ENCODE measurements around the gene SLC5A10. TPM values are rescaled to one million over a fixed set of nuclear protein-coding genes. Genes with fewer than 3 reads are reported as not detected.

SLC5A10 gene
- total RNA-seq, 1 experiment from 2014 or later: not detected

GRCh38 chr17:19014628-19015215, 62.8 kb downstream of the SLC5A10 start:
- no peaks in the 10 kb centered on the region; a peak in 1 of 7 replicates for H3K36me3 Mint-ChIP-seq (ENCODE audit: insufficient read depth in 1 of 3, low read depth in 3 of 3)
- no peak for TF ChIP-seq CTCF (conservative IDR thresholded peaks at IDR 0.05)
- H3K27me3 ChIP-seq (ENCODE audit: insufficient read depth, low read length): no peaks in the 10 kb centered on the region; the same call in 1 of the 2 replicates
- no peak overlapping the region for H2BK20ac ChIP-seq (ENCODE audit: low read depth, low read length, poor library complexity, severe bottlenecking)
- H3K79me1 ChIP-seq (ENCODE audit: insufficient read depth, low read depth, low read length, poor library complexity, severe bottlenecking): no peaks in the 10 kb centered on the region
- H4K5ac ChIP-seq (ENCODE audit: insufficient read length, low read depth, low read length): no peak overlapping the region
- H3K14ac ChIP-seq (ENCODE audit: insufficient read depth, low read length): no peak overlapping the region; the same call in 1 of the 2 replicates
- H4K20me1 ChIP-seq (ENCODE audit: control insufficient read depth, insufficient read depth, insufficient read length): no peaks in the 10 kb centered on the region
- no peak overlapping the region for H3K23ac ChIP-seq (ENCODE audit: insufficient read length, low read depth, low read length)
- H3K56ac ChIP-seq (ENCODE audit: insufficient read length, low read depth, low read length): no peak overlapping the region
- no peak overlapping the region for H3T11ph ChIP-seq (ENCODE audit: low read length)
- H2BK12ac ChIP-seq (ENCODE audit: insufficient read length, low read depth, low read length): no peak overlapping the region
- no peak for DNase-seq
- no peaks in the 10 kb centered on the region for H3K79me2 ChIP-seq (ENCODE audit: insufficient read depth, low read length)
- H3K4me3 Mint-ChIP-seq: no peak overlapping the region
- H3K27me3 Mint-ChIP-seq (ENCODE audit: low read depth): peaks cover 8% of the 10 kb centered on the region
- H2AFZ ChIP-seq (ENCODE audit: low read length): no peak overlapping the region
- no peak overlapping the region for H2AK5ac ChIP-seq (ENCODE audit: insufficient read length, low read length)
- no peaks in the 10 kb centered on the region for H3K4me1 ChIP-seq (ENCODE audit: insufficient read depth, low read length)
- H3K9me3 Mint-ChIP-seq: no peaks in the 10 kb centered on the region
- H3K18ac ChIP-seq (ENCODE audit: insufficient read length, low read depth, low read length): no peak overlapping the region
- no peak overlapping the region for H3K9ac ChIP-seq (ENCODE audit: extremely low read depth, insufficient read length, low read length)
- no peak overlapping the region for H4K91ac ChIP-seq (ENCODE audit: insufficient read length, low read depth, low read length)
- no peaks in the 10 kb centered on the region for H3K23me2 ChIP-seq (ENCODE audit: insufficient read length, low read depth, low read length, poor library complexity, severe bottlenecking)
- WGBS (ENCODE audit: extremely low coverage, insufficient read length, low lambda C conversion rate): no CpG with 5 or more reads among the region's 29 CpGs
- no peak overlapping the region for H2BK5ac ChIP-seq (ENCODE audit: insufficient read length, low read length)
- H2BK15ac ChIP-seq (ENCODE audit: low read depth, low read length): no peak overlapping the region
- no peak overlapping the region for H4K8ac ChIP-seq (replicated peaks; ENCODE audit: insufficient read length, low read depth, low read length)
- H3K9me3 ChIP-seq (ENCODE audit: control insufficient read depth, low read depth, low read length): no peaks in the 10 kb centered on the region
- H3K4ac ChIP-seq (ENCODE audit: low read depth, low read length): no peak overlapping the region
- H3K27ac Mint-ChIP-seq: no peak overlapping the region
- peaks cover 16 to 45% of the 10 kb centered on the region in 2 experiments for H3K4me1 Mint-ChIP-seq
- no peak overlapping the region for H3K4me2 ChIP-seq (ENCODE audit: insufficient read depth, insufficient read length, low read length)
- no peak overlapping the region for H2BK120ac ChIP-seq (ENCODE audit: low read depth, low read length, poor library complexity, severe bottlenecking)
- H3K27ac ChIP-seq (ENCODE audit: insufficient read length, low read depth, low read length): no peak overlapping the region
